GM19351 (cell line): Measurements from ENCODE around the gene ATRNL1.
"Not testable (repeated sequence)": the region's sequence is repeated elsewhere in the genome, so short reads cannot be mapped to it uniquely, and the experiment has no call there.

Source experiments
- ATAC-seq: cut with Tn5 transposase; IDR thresholded peaks from one replicate; pipeline ENCODE4 v1.9.1; 2021; ENCODE audit warnings: mild to moderate bottlenecking, moderate library complexity; ENCODE audit not compliant: unreplicated experiment

Gene ATRNL1

DNA sequence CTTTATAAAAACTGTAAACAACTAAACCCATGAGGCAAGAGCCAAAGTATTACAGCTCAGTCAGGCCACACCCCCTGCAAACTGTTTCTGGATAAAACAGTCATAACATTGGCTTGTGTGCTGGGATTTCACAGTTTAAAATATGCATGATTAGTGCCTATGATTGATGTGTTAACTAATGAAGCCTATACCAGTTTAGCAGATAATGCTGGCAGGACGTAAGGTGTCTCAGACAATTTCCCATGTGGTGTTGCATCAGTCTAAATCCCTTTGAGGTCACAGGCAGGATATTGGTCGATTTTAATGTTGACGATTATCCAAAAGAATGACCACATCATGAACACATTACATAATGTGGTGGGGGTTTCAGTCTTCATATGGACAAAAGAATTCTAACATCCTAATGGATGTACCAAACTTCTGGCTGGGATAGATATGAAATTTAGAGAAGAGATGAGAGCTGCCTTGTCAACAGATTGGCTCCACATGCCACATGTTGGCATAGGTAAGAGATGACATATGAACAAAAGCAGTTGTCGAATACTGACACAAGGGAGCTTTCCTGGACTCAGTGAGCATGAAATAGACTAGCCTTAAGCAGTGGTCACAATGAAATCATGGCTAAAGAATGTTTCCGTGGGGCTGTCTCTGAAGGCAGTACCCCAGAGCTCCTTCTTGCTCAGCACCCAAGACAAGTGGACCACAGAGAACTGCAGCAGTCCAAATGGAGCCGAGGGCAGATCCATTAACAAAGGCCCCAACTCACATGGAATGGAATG lies 734.3 kb downstream of the ATRNL1 start:
- no peak for ATAC-seq

DNA sequence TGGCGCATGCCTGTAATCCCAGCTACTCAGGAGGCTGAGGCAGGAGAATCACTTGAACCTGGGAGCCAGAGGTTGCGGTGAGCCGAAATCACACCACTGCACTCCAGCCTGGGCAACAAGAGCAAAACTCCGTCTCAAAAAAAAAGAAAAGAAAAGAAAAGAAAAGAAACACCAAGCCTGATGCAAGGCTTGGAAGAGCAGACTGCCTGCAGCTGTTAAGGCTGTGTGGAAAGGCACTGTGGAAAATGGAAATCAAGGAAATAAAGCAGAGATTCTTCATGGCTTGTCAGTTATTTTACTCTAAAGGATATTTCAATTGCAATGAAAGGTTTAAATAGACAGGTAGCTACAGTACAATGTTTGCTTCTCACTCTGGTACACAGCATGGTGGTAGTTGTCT lies 735.0 kb downstream of the ATRNL1 start:
- ATAC-seq = not testable (repeated sequence)

DNA sequence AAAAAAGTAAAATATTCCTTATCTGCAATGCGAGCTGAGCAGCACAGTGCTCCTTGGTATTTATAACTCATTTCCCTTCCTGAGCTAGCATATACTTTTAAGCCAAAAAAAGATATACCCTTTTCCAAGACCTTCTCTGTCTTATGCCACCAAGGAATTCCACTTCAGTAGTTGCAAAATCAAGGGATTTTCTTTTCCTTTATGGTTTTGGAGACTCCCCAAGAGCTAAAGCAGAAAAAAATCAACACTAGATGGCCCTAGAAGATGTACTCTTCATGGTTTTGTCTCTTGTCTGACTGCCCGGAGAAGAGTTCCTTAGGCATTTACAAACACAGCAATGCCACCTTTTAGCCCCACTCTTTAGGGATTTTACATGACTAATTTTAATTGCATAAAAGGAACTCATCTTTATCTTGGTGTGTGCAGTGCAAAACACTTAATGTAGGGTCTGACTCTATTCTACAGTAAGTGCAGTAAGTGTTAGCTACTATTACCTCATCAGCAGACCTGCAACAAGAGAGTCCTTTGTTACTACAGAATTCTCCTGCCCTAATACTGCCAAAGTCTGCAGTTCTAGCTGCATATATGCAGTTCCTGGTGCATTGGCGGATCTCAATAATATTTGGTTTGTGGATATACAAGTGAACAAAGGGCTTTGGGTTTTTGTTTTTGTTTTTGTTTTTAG lies 736.5 kb downstream of the ATRNL1 start:
- ATAC-seq = no peak

DNA sequence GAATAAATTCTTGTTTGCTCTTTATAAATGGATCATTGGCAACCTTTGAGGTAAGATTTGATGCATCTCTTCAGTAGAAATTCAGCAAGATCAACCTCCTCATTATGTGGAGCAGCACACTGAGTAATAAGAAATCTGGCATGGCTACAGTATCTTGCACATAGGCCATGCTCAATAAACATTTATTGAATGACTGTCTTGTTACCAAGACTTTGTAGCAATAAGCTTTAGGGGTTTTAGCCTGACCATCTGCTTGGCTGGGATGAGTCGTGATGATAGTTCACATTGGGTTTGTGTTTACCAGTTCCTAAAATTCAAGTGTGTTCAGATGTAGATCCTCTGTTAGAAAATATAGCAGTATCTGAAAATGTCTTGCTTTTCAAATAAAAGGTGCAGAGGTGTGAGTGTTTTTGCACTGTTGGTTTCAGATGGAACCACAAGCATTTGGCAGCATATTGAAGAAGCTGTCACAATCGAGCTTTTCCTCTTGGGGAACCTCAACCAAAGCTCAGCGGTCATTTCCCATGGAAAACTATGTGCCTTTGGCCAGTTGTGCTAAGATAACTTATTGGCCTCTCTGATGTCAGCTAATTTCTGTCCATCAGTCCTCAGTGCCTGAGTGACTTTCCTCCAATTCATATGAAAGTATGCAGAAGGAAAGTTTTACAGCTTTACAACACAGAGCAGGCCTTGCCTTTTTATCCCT lies 737.3 kb downstream of the ATRNL1 start:
- ATAC-seq = no peak

DNA sequence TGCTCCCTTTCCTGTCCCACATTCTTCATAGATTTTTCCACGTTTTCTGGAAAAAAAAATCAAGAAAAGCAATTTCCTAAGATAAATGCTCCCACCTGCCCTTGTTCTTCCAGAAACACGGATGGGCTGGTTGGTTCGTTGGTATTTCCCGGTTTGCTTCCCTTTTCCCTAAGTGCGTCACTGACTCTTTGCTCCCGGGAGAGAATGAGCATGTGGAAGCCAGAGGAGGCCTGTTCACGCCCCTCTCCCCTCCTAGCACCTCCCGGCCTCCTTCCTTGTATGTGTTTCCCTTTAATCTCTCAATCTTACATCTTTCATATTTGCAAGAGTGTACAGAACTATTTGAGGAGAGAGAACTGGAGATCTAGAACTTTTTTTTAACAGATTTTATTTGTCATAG lies 737.9 kb downstream of the ATRNL1 start:
- no peak for ATAC-seq

DNA sequence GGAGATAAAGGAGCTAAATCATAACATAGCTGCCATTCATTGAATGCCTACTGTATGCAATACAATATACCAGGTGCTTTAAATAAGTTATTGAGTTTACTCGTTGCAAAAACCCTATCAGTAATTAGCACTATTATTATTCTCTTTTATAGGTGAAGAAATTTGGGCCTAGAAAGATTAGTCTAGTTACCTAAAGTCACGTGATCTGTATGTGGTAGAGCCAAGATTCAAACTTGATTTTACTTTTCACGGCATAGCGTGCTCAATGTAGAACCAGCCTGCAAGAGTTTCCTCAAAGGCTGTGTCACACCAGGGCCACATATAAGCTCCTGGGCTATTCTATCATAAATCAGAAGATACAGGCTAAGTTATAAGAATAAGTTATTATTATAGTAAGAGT lies 740.0 kb downstream of the ATRNL1 start:
- ATAC-seq = no peak

DNA sequence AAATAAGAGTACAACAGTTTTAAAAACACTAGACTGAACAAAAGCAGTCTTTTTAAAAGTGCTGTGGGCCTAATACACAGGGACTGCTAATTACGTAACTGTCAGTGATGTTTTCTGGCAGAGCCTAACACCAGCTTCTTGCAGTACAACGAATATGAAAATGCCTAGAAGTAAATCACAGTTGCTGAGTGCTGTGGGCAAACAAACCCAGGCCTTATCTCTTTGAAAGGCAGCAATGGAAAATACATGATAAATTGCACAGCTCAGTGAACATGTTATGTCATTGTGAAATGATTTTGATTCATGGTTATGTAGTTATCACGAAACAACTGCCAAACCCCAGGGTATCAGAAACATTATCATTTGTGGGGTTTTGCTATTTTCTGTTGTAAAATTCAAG lies 751.4 kb downstream of the ATRNL1 start:
- no peak for ATAC-seq

DNA sequence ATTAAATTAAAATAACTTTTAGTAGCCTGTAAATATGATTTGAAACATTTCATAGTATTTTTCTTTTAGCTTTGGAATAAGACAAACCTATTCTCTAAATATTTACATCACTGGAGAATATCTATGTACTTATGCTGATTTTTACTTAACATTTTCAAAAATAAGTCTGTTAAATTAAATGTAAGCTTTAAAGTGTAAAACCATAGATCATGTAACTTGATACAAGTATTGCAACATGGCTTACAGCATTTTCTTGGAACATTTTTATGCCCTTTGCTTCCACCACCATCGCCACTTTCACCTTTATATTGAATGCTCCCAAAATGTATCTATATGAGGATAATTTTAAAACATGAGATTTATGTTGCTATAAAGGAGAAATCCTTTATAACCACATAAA lies 752.8 kb downstream of the ATRNL1 start:
- no peak for ATAC-seq

DNA sequence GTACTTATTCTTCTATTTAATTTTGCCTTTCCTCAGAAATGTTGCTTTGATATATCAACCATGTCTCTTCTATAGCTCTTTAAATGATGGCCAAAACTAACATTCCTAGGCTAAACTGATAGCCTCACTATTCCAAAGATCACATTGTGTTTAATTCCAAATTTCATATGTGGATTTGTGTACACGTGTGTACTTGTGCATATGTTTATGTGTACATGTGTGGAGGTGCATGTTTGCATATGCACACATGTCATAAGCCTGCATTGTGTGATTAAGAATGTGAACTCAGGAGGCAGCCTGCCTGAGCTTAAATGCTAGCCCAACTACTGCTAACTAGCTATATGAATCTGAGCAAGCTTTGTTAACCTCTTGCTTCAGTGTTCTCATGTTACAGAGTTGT lies 753.4 kb downstream of the ATRNL1 start:
- no peak for ATAC-seq

DNA sequence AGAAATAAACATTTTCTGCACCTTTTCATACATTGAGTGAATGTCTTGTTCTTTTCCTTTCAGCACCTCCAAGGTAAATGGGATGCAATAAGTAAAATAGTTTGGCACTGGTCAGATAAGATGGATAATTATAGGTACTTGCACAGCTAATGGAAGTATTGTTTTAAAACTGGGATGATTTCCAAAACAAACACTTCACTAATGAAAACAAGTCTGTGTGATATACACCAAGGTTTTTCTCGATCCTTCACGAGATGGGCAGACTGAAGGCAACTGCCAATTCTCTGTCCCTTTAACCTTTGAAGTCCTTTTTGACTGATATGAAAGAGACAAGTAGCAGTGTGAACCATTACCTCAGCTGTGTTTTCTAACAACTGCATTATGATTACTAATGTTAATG lies 756.0 kb downstream of the ATRNL1 start:
- ATAC-seq = no peak

DNA sequence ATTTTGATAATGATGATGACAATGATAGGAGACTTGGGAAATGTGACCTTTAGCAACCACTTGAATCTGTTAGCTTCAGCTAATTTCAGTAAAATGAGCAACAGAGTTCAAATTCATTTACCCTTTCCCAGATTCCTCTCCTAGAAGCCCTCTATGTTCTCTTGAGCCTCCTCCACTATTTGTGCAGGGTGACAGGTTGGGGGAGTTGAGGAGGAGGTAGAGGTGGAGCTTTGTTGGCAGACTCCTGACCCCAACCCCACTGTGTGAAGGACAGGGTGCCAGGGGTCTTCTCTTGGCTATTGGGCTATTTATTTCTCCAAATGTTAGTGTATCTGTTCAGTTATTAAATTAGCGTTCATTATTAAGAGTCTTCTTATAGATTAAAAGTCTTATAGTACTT lies 757.5 kb downstream of the ATRNL1 start:
- ATAC-seq = no peak

DNA sequence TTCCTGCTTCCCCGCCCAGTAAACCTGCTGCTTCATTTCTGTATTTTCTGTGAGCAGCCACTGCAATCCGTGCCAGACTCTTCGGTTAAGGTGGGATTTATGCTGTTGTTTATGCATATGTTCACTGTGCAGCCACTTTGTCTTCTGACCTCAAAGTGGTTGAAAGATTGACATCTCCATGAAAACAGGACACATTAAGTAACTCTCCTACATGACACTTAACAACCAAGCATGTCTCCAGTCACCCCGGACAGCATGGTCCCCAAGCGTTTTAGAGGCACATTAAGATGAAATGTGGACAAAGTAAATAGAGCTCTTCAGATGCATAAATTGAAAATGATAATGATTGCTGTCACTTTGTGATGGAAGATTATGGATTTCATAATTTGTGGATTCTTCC lies 758.5 kb downstream of the ATRNL1 start:
- no peak for ATAC-seq

DNA sequence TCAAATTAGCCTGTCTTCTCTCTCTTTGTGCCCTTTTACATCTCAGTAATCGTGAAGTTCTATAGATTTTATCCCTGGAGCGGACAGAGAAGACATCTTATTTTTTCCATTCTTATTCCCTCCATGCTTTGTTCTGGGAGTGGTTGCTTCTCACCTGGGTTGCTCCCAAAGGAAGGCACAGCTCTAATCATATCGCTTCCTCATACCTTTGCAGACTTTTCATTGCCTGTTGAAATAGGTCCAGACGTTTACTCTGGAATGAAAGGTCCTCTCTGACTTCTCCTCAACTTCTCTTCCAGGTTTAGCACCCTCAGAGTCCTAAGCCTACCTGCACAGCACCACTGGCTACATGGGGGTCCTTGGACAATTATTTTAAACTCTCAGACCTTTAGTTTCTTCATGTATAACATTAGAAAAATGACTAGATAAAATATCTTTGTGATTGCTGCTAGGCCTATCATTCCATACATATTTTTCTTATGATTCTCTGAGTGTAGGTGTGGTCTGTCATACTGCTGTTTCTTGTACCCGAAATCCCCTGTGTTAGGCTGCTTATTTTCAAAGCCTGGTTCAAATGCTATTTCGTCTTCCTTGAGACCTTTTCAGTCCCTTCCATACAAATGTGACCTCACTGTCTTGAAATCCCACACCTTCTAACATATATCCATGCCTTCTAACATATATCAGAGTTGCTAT lies 761.7 kb downstream of the ATRNL1 start:
- ATAC-seq = no peak

DNA sequence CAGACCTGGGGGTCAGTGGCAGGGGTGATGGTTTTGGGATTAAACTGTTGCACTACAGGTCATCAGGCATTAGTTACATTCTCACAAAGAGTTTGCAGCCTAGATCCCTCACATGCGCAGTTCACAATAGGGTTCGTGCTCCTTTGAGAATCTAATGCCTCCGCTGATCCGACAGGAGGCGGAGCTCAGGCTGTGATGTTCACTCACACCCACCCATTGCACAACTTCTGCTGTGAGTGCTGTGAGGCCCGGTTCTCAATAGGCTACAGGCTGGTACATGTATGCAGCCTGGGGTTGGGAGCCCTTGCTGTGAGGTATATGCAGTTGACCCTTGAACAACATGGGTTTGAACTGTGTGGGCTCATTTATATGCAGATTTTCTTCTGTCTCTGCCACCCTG lies 763.4 kb downstream of the ATRNL1 start:
- no peak for ATAC-seq

DNA sequence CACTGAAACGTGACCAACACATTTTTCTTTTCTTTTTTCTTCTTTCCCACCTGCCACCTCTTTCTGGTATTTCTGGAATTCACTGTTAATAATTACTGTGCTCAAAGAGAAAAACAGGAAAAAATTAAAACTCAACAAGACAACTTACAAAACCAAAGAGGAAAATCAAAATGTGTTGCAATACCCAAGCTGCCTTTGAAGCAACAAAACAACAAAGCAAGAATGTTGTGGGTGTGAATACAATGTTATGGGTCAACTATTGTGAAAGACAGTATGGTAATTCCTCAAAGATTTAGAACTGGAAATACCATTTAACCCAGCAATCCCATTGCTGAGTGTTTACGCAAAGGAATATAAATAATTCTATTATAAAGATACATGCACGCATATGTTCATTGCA lies 764.7 kb downstream of the ATRNL1 start:
- no peak for ATAC-seq

DNA sequence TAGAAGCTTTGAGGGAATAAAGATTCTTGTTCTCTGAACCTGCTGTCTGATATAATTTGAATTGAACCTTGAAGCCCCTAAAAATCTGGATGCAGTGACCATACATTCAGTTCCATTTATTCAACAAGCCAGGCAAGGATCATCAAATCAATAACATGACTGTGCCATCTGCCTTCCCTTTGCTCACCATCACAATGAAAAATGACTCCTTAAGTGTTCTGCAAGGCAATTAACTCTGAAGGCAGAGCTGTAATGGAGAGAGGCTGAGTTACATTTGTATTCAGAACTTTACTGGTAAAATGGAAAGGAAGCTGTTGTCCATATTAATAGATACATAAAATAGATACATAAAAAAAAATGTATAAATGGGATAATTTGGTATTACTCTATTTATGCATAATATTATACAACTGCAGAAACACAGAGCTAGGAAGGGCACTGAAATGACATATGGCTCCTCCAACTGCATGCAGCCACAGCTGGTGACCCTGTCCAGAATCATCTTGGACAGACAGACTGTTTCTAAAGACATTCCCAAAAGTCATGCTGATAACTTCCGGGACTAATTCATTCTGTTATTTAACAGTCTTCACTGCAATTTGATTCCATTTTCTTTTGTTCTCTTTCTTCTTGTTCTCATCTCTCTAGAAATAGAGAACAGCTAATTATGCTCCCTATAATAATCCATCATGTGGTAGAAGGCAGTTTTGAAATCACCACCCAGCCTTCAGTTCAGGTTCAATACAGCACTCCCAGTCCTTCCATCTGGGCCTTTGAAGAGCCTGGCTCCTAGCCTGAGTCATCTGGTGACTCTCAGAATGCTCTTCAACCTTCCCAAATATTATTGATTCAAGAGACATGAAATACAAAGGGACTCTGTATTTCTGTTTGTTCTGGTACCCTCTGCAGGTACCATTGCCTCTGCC lies 767.3 kb downstream of the ATRNL1 start:
- ATAC-seq = no peak

DNA sequence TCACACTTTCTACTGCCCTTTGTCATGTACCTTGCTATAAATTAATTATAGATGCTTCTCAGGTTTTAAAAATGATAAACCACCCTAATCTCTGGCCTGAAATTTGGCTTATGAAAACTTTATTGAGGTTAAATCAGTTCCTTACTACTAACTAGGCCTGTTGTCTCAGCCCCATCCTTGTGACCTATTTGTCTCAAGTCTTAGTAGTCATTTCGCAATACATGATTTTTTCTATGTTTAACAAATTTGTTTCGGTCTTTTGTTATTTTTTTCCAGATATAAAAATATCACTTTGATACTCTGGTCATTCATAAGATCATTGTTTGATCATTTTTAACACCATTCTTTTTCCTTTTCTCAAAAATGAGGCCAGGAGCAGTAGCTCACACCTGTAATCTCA lies 768.3 kb downstream of the ATRNL1 start:
- no peak for ATAC-seq

DNA sequence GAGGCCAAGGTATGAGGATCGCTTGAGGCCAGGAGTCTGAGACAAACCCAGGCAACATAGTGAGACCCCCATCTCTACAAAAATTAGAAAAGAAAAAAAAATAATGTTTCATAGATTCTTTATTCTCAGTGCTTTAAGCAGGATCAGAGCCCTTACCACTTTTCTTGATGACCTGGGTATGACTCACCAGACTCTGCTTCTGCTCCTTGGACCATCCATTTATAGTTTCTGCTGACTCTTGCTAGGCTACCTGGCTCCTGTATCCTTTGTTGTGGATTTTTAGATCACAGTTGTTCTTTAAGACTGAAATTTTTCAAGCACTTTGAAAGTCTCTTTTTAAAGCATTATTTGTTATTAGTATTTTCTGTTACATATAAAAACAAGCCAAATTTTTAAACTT lies 768.7 kb downstream of the ATRNL1 start:
- ATAC-seq = no peak

DNA sequence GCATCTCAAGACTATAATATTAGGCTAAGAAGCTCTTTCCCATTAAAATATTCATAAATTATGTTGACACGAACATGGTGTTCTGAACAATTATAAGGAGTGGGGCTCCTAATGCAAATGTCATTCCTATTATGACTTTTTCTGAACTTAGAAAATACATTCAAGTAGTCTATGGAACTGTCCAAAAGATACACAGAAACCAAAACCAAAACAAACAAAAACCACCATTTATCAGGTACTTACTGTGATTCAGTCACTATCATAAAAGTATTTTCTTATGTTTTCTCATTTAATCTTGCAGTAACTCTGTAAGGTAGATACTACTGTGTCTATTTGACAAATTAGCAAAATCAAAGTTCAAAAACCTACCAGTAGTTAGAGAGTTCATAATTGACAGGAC lies 773.0 kb downstream of the ATRNL1 start:
- ATAC-seq = no peak

DNA sequence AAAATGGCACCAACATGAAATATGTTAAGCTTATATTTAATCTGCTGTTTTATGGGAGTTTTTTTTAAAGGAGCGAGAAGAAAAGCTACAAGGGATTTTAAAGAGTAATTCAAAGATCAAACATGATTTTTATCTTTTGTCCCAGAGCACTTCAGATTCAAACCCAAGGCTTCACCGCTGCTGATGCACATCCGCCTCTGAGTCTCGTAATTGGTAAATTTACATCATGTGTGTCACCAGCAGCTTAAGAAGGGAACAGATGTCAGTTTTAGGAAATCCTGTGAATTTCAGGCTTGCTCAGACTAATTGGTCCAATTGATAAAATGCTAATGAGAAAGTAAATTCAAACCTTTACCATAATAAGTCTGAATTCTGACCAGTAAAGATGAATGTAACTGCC lies 773.5 kb downstream of the ATRNL1 start:
- no peak for ATAC-seq
